Natural killer cell (primary cell): ENCODE data around the gene LIPE. TPM values are rescaled to one million over a fixed set of nuclear protein-coding genes. Genes with fewer than 3 reads are reported as not detected.

Source experiments
- ATAC-seq, 3 donors: fragments of 150-1000 bp in 2 of 3; fragments of 200-7000 bp in 1 of 3; cut with Tn5 transposase; 1 replicate in 1 of 3; 2 replicates in 2 of 3; pipeline ENCODE4 v1.10.0; 2021; ENCODE audit warnings: mild to moderate bottlenecking in 2 of 3, moderate library complexity in 2 of 3
- DNase-seq, 2 donors: peaks; one replicate each; pipeline versions ENCODE4 v3.0.0 to v3.0.0-alpha.2; 2013 to 2021; ENCODE audit warnings: mixed read lengths in 1 of 2
- H3K27ac ChIP-seq: one replicate; pipeline ENCODE4 v1.5.1; 2013; ENCODE audit warnings: mild to moderate bottlenecking, low read length
- H3K27me3 ChIP-seq: one replicate; pipeline ENCODE4 v1.6.1; 2013; ENCODE audit warnings: low read length; ENCODE audit not compliant: control insufficient read depth, insufficient read depth
- H3K36me3 ChIP-seq: one replicate; pipeline ENCODE4 v1.6.1; 2013; ENCODE audit warnings: low read length; ENCODE audit not compliant: control insufficient read depth, insufficient read depth
- H3K4me1 ChIP-seq: one replicate; pipeline ENCODE4 v1.6.1; 2013; ENCODE audit warnings: low read length; ENCODE audit not compliant: control insufficient read depth, insufficient read depth
- H3K4me3 ChIP-seq: one replicate; pipeline ENCODE4 v1.5.1; 2013; ENCODE audit warnings: low read length
- H3K9me3 ChIP-seq: one replicate; pipeline ENCODE4 v1.6.1; 2013; ENCODE audit warnings: low read length; ENCODE audit not compliant: control insufficient read depth, insufficient read depth
- H3K27ac Mint-ChIP-seq, 2 donors: one replicate each; pipeline ENCODE4 v1.8.0; 2022; ENCODE audit warnings: mild to moderate bottlenecking in 2 of 2, mixed read lengths in 2 of 2, moderate library complexity in 1 of 2
- H3K27me3 Mint-ChIP-seq, 2 donors: one replicate each; pipeline ENCODE4 v1.8.0; 2022; ENCODE audit warnings: low read depth in 2 of 2, mixed read lengths in 2 of 2
- H3K36me3 Mint-ChIP-seq: one replicate; pipeline ENCODE4 v1.8.0; 2022; ENCODE audit warnings: mixed read lengths
- H3K4me1 Mint-ChIP-seq, 2 donors: one replicate each; pipeline ENCODE4 v1.8.0; 2022; ENCODE audit warnings: mixed read lengths in 2 of 2
- H3K4me3 Mint-ChIP-seq: one replicate; pipeline ENCODE4 v1.8.0; 2022; ENCODE audit warnings: mild to moderate bottlenecking, moderate library complexity, mixed read lengths
- H3K9me3 Mint-ChIP-seq, 2 donors: one replicate each; pipeline ENCODE4 v1.8.0; 2022; ENCODE audit warnings: mixed read lengths in 2 of 2
- WGBS: methylation state at CpG from one replicate; pipeline ENCODE4 v1.1.7; 2013; ENCODE audit warnings: missing lambda C conversion rate; ENCODE audit not compliant: insufficient coverage; 5-methylcytosine and 5-hydroxymethylcytosine counted together
- intact Hi-C: fragments of 100-400 bp; cut with micrococcal nuclease; formaldehyde crosslinking; loops from one replicate; pipeline ENCODE4 v1.14.2; 2022
- total RNA-seq, 4 donors: library from RNA; stranded (reverse); fragments of 120-200 nt in 1 of 4; gene quantifications; one replicate each; pipeline versions ENCODE4 v1.2.3 to v1.2.4, GENCODE V29; 2013 to 2022
- TF ChIP-seq, protein P1 (sequence below): fragments of 200-600 bp; IDR thresholded peaks from one replicate; pipeline ENCODE4 v1.8.0; 2022; ENCODE audit warnings: antibody characterized with exemption

The LIPE gene
- total RNA-seq, 3 donors from 2014 or later (not counting 1 experiment from before 2014, with no cell fraction given) = 5.3 to 13.3 (median 11.7) TPM

DNA sequence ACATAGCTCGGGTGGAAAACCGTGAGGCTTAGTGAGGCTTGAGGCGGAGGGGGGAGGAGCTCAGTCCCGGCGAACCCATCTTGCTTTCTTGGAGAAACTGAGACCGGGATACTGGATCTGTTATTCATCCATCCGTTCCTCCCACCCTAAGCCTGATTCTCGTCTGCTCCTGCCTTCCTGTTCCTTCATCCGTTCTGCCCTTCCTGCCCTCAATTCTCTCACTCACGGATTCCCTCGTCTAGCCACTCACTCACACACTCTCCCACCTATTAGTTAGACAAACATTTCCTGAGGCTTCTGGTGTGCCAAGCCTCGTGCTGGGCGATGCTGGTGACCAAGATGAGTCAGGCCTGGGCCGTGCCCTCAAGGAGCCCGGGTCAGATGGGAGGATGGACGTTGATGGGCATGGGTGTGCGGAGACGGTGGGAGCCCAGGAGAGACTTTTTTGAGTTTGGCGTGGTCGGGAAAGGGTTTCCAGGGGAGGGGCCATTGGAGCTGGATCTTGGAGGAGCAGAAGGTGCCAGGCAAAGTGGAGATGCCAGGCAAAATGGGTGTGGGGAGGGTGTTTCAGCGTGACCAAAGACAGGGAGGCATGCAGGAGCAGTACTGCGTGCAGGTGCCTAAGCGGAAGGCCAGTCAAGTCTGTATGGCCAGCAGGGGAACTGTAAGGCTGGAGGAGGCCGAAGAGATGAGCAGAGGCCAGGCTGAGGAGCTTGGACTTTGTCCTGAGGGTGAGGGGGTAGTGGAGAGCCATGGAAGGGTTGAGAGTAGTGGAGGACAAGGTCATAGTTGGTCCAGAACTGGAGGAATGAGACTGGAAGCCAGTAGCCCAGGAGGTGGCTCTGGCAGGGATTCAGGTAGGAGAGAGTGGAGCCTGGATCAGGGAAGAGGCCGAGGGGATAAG lies 29.7 kb downstream of the LIPE start:
- Mint-ChIP-seq H3K27ac (peak overlapping the region; percentile 94 to 98), H3K27me3 (no peaks in the 10 kb centered on the region), H3K4me3 (peak overlapping the region; percentile 85), H3K36me3 (no peaks in the 10 kb centered on the region), H3K9me3 (no peaks in the 10 kb centered on the region), H3K4me1 (peaks cover 23 to 55% of the 10 kb centered on the region in 2 donors)
- Histone ChIP-seq H3K36me3 (no peaks in the 10 kb centered on the region), H3K4me1 (peaks cover 34% of the 10 kb centered on the region), H3K4me3 (peak overlapping the region; percentile 87), H3K27me3 (no peaks in the 10 kb centered on the region), H3K9me3 (no peaks in the 10 kb centered on the region), H3K27ac (peak overlapping the region; percentile 72)
- intact Hi-C loops = loop anchor here (2.0 kb wide), 2 partner anchors 25 to 73 kb away; partner anchors contain the start of gene MEGF8
- 30% methylated on average over 25 of the region's 25 CpGs for WGBS
- ATAC-seq (no peak), DNase-seq (no peak)
- TF ChIP-seq, protein P1, sequence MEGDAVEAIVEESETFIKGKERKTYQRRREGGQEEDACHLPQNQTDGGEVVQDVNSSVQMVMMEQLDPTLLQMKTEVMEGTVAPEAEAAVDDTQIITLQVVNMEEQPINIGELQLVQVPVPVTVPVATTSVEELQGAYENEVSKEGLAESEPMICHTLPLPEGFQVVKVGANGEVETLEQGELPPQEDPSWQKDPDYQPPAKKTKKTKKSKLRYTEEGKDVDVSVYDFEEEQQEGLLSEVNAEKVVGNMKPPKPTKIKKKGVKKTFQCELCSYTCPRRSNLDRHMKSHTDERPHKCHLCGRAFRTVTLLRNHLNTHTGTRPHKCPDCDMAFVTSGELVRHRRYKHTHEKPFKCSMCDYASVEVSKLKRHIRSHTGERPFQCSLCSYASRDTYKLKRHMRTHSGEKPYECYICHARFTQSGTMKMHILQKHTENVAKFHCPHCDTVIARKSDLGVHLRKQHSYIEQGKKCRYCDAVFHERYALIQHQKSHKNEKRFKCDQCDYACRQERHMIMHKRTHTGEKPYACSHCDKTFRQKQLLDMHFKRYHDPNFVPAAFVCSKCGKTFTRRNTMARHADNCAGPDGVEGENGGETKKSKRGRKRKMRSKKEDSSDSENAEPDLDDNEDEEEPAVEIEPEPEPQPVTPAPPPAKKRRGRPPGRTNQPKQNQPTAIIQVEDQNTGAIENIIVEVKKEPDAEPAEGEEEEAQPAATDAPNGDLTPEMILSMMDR = no peak

DNA sequence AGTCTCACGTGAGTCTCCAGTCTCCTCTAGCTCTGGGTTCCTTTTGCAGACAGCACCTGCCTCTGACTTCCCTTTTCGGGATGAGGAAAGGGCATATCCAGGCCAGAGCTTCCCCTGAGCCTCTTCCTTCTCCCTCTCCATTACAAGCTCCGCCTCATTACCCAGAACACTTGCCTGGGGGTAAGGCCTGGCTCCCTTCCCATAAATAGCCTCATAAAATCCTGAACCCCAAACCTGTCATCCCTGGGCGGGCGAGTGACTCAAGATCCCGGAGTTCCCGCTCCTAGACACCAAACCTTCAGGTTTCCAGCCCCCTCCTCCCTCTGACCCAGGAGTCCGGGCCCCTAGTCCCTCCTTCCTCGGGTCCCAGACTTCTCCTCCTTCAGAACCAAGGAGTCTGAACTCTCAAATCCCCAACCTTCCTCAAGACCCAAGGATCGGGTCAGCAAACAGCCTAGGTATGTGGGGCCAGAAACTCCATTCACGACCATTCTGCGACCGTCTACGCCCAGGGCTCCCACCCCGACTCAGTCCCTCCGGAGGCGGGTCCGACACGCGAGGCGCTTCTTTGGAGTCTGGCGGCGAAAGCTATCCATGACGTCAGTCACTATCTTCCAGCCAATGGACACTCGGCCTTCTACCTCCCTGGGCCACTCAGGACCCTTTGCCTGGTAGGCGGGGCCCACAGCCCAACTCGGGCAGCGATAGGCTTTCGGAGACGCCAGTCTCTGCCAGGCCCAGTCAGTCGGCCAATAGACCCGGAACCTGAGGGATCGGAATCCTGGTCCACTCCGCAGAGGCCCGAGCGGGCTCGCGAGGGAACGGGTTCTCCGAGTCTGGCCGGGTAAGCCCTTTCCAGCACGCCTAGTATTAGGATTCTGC lies 30.6 kb downstream of the LIPE start:
- DNase-seq (peak; percentile 93 to 97), ATAC-seq (peak; percentile 94 to 97 (median 94))
- intact Hi-C loops = loop anchor here (2.0 kb wide), 2 partner anchors 26 to 72 kb away; partner anchors contain the start of gene MEGF8
- Mint-ChIP-seq H3K9me3 (no peaks in the 10 kb centered on the region), H3K4me3 (peak overlapping the region; percentile 85), H3K27ac (peak overlapping the region; percentile 94 to 98), H3K4me1 (peaks cover 23 to 46% of the 10 kb centered on the region in 2 donors), H3K36me3 (no peaks in the 10 kb centered on the region), H3K27me3 (peaks cover 4 to 7% of the 10 kb centered on the region in 2 donors)
- WGBS = 4% methylated on average over 42 of the region's 42 CpGs
- H3K27ac ChIP-seq = peak overlapping the region; percentile 72
- no peaks in the 10 kb centered on the region for H3K9me3 ChIP-seq
- H3K27me3 ChIP-seq = no peaks in the 10 kb centered on the region
- no peaks in the 10 kb centered on the region for H3K36me3 ChIP-seq
- H3K4me1 ChIP-seq = peaks cover 27% of the 10 kb centered on the region
- H3K4me3 ChIP-seq = peak overlapping the region; percentile 87
- TF ChIP-seq, protein P1 = no peak

DNA sequence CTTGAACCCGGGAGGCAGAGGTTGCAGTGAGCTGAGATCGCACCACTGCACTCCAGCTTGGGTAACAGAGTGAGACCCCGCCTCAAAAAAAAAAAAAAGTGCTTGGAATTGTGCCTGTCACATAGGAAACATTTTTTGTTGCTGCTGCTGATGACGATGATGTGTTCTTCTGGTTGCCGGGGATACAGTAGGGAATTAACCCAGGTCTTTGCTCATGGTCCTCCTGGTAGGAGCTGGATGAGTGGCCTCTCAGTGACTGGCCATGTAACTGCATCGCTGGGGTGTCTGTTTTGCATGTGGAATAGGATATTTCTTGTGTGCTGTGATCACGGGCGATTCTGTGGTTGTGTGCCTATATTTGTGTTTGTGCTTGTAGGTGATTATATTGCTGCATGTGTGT lies 32.4 kb downstream of the LIPE start:
- Histone ChIP-seq H3K36me3 (no peaks in the 10 kb centered on the region), H3K9me3 (no peaks in the 10 kb centered on the region), H3K4me1 (peaks cover 20% of the 10 kb centered on the region), H3K27ac (no peak overlapping the region), H3K27me3 (peaks cover 2% of the 10 kb centered on the region), H3K4me3 (no peak overlapping the region)
- Mint-ChIP-seq H3K9me3 (no peaks in the 10 kb centered on the region), H3K27me3 (peaks cover 13 to 14% of the 10 kb centered on the region in 2 donors), H3K27ac (peak overlapping the region in 1 of 2 donors; percentile 61), H3K4me1 (peaks cover 18 to 30% of the 10 kb centered on the region in 2 donors), H3K4me3 (no peak overlapping the region), H3K36me3 (no peaks in the 10 kb centered on the region)
- DNase-seq (no peak), ATAC-seq (no peak)
- TF ChIP-seq, protein P1 = no peak
- WGBS = 92% methylated on average over 8 of the region's 8 CpGs
- intact Hi-C loops = no loop called here
